Measurements from ENCODE around the gene PHYHD1. TPM values are rescaled to one million over a fixed set of nuclear protein-coding genes. Genes with fewer than 3 reads are reported as not detected.

Gene PHYHD1
- total RNA-seq, 3 donors from 2014 or later (not counting 1 experiment from before 2014, with no cell fraction given) = 5.4 to 6.0 (median 5.4) TPM

DNA sequence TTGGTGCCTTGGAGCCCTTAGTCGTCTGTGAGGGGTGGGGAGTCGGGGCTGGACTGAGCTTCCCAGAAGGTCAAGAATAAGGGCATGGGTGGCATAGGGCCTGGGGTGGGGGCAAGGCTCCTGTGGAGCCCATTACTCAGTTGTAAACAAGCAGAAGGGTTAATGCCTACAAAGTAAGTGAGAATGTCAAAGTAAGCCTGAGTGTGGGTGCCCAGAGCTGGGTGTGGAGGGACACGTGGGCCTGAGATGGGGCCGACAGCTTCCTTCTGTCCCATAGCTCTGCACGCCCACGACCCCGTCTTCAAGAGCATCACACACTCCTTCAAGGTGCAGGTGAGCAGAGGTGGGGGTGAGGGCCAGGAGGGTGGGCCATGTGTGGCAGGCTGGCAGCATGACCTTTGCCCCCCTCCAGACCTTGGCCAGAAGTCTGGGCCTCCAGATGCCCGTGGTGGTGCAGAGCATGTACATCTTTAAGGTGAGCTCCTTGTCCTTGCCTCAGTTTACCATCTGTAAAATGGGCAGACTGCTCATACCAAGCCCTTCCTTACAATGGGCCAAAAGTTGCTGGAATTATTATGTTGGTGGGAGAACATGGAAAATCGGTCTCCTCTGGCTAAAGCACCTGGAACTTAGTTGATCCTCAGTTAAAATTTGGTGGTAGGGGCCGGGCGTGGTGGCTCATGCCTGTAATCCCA lies 15.5 kb downstream of the PHYHD1 start:
- Mint-ChIP-seq H3K36me3 (no peaks in the 10 kb centered on the region), H3K27ac (no peak overlapping the region), H3K4me3 (no peak overlapping the region), H3K4me1 (no peaks in the 10 kb centered on the region), H3K9me3 (no peaks in the 10 kb centered on the region), H3K27me3 (ENCODE audit: low read depth in 2 of 2) (no peaks in the 10 kb centered on the region)
- no peak overlapping the region for H3K27ac ChIP-seq (ENCODE audit: low read length)
- no peaks in the 10 kb centered on the region for H3K9me3 ChIP-seq (ENCODE audit: control insufficient read depth, insufficient read depth, low read length)
- no peaks in the 10 kb centered on the region for H3K4me1 ChIP-seq (ENCODE audit: control insufficient read depth, insufficient read depth, low read length)
- intact Hi-C loops (cut with micrococcal nuclease) = no loop called here
- 94% methylated on average over 11 of the region's 11 CpGs for WGBS (ENCODE audit: insufficient coverage)
- no peaks in the 10 kb centered on the region for H3K27me3 ChIP-seq (ENCODE audit: control insufficient read depth, insufficient read depth, low read length)
- H3K36me3 ChIP-seq (ENCODE audit: control insufficient read depth, insufficient read depth, low read length) = no peaks in the 10 kb centered on the region
- no peak overlapping the region for H3K4me3 ChIP-seq (ENCODE audit: low read length)
- ATAC-seq (no peak), DNase-seq (no peak)
- TF ChIP-seq, protein P1, sequence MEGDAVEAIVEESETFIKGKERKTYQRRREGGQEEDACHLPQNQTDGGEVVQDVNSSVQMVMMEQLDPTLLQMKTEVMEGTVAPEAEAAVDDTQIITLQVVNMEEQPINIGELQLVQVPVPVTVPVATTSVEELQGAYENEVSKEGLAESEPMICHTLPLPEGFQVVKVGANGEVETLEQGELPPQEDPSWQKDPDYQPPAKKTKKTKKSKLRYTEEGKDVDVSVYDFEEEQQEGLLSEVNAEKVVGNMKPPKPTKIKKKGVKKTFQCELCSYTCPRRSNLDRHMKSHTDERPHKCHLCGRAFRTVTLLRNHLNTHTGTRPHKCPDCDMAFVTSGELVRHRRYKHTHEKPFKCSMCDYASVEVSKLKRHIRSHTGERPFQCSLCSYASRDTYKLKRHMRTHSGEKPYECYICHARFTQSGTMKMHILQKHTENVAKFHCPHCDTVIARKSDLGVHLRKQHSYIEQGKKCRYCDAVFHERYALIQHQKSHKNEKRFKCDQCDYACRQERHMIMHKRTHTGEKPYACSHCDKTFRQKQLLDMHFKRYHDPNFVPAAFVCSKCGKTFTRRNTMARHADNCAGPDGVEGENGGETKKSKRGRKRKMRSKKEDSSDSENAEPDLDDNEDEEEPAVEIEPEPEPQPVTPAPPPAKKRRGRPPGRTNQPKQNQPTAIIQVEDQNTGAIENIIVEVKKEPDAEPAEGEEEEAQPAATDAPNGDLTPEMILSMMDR (IDR thresholded peaks at IDR 0.05) = no peak

DNA sequence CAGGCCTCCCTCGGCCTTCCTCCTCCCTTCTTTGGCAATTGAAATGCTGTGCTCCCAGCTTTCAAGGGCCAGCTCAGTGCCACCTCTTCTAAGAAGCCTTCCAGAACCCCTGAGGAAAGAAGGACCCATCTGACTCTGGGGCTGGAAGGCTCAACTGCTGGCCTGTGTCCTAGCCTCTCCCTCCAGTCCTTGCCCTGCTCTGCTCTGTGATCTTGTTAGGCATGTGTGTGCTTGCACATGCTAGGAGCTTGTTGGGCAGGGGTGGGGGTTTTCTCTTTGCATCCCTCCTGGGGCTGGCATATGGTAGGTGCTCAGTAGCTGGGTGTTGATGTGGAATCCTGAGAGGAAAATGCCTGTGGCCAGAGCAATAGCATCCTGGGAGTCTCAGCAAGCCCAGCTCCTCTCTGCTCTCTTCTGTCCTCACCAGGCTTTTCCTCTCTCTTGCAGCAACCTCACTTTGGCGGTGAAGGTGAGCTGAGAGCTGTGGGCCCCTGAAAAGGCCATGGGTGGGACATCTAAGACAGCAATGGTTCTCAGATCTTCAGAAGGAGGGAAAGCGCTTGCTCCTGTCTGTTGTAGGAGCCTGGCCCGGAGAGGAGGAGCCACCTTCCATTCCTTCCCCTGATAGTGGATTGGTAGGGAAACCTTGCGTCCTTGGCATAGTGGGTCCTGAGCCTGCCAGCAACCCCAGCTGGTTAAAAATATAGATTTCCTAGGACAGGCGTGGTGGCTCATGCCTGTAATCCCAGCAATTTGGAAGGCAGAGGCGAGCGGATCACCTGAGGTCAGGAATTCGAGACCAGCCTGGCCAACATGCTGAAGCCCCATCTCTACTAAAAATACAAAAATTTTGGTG lies 16.8 kb downstream of the PHYHD1 start:
- no peak for DNase-seq
- no peak overlapping the region for H3K27ac ChIP-seq (ENCODE audit: low read length)
- ATAC-seq = no peak
- no peaks in the 10 kb centered on the region for H3K9me3 ChIP-seq (ENCODE audit: control insufficient read depth, insufficient read depth, low read length)
- WGBS (ENCODE audit: insufficient coverage) = 97% methylated on average over 9 of the region's 9 CpGs
- H3K4me3 ChIP-seq (ENCODE audit: low read length) = no peak overlapping the region
- Mint-ChIP-seq H3K27ac (no peak overlapping the region), H3K9me3 (no peaks in the 10 kb centered on the region), H3K4me1 (no peaks in the 10 kb centered on the region), H3K27me3 (ENCODE audit: low read depth in 2 of 2) (no peaks in the 10 kb centered on the region), H3K36me3 (no peaks in the 10 kb centered on the region), H3K4me3 (no peak overlapping the region)
- H3K4me1 ChIP-seq (ENCODE audit: control insufficient read depth, insufficient read depth, low read length) = no peaks in the 10 kb centered on the region
- TF ChIP-seq, protein P1 (IDR thresholded peaks at IDR 0.05) = no peak
- intact Hi-C loops (cut with micrococcal nuclease) = no loop called here
- H3K36me3 ChIP-seq (ENCODE audit: control insufficient read depth, insufficient read depth, low read length) = no peaks in the 10 kb centered on the region
- no peaks in the 10 kb centered on the region for H3K27me3 ChIP-seq (ENCODE audit: control insufficient read depth, insufficient read depth, low read length)

DNA sequence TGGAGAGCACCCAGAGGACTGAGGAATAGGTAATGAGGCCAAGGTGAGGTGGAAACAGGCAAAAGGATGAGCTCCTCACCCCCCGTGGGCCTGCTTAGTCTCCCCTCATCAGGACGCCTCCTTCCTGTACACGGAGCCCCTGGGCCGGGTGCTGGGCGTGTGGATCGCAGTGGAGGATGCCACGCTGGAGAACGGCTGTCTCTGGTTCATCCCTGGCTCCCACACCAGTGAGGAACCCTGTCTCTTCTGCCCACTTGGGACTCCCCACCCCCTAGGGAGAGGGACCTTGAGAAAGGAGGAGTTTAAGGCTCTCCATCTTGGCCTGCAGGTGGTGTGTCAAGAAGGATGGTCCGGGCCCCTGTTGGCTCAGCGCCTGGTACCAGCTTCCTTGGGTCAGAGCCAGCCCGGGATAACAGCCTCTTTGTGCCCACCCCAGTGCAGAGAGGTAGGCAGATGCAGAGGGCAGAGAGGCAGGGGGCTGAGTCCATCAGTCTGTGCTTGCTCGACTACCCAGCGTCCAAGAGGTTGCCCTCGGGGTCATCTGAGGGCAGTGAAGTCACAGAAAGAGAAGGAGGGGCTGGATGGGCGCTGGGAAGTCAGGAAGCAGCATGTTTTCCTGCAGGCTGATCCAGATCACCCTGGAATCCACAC lies 19.6 kb downstream of the PHYHD1 start:
- no peaks in the 10 kb centered on the region for H3K4me1 ChIP-seq (ENCODE audit: control insufficient read depth, insufficient read depth, low read length)
- Mint-ChIP-seq H3K4me3 (no peak overlapping the region), H3K9me3 (no peaks in the 10 kb centered on the region), H3K27ac (no peak overlapping the region), H3K36me3 (no peaks in the 10 kb centered on the region), H3K27me3 (ENCODE audit: low read depth in 2 of 2) (no peaks in the 10 kb centered on the region), H3K4me1 (no peaks in the 10 kb centered on the region)
- DNase-seq (no peak), ATAC-seq (no peak)
- intact Hi-C loops (cut with micrococcal nuclease) = no loop called here
- no peak overlapping the region for H3K27ac ChIP-seq (ENCODE audit: low read length)
- H3K4me3 ChIP-seq (ENCODE audit: low read length) = no peak overlapping the region
- H3K9me3 ChIP-seq (ENCODE audit: control insufficient read depth, insufficient read depth, low read length) = no peaks in the 10 kb centered on the region
- TF ChIP-seq, protein P1 (IDR thresholded peaks at IDR 0.05) = no peak
- 91% methylated on average over 15 of the region's 15 CpGs for WGBS (ENCODE audit: insufficient coverage)
- no peaks in the 10 kb centered on the region for H3K27me3 ChIP-seq (ENCODE audit: control insufficient read depth, insufficient read depth, low read length)
- no peaks in the 10 kb centered on the region for H3K36me3 ChIP-seq (ENCODE audit: control insufficient read depth, insufficient read depth, low read length)
